Stimulated activated CD4-positive, alpha-beta T cell treated with anti-CD3 and anti-CD28 coated beads, Interleukin-2, amount 100 ng/mL, for 4 hours (primary cell): ENCODE results near the gene CHPF2.
A peak's percentile ranks its signal among the peaks of the same experiment; 100 is the strongest.

Experiments used
- DNase-seq: peaks from one replicate; pipeline ENCODE4 v3.0.0-alpha.2; 2020; ENCODE audit warnings: low read depth

CHPF2 gene

GRCh38 chr7:151232917-151233701 is 826 bp downstream of the CHPF2 start:
- DNase-seq, result peak; percentile 75

GRCh38 chr7:151233804-151234203 is 1.5 kb downstream of the CHPF2 start:
- DNase-seq, result no peak

GRCh38 chr7:151235091-151235787 is 3.0 kb downstream of the CHPF2 start:
- no peak for DNase-seq

- DNase-seq, result no peak
Observed at GRCh38 chr7:151236406-151236805, 4.1 kb downstream of the CHPF2 start.

GRCh38 chr7:151237244-151238189 is 5.2 kb downstream of the CHPF2 start:
- DNase-seq, result no peak

- no peak for DNase-seq
Observed at GRCh38 chr7:151238190-151238810, 6.0 kb downstream of the CHPF2 start.

- no peak for DNase-seq
Observed at GRCh38 chr7:151238924-151239836, 6.9 kb downstream of the CHPF2 start.

- DNase-seq, result no peak
Observed at GRCh38 chr7:151239837-151240459, 7.7 kb downstream of the CHPF2 start.

- DNase-seq, result no peak
Observed at GRCh38 chr7:151240536-151240935, 8.3 kb downstream of the CHPF2 start.

GRCh38 chr7:151240942-151241754 is 8.9 kb downstream of the CHPF2 start:
- no peak for DNase-seq

- DNase-seq, result no peak
Observed at GRCh38 chr7:151241755-151242096, 9.4 kb downstream of the CHPF2 start.

- no peak for DNase-seq
Observed at GRCh38 chr7:151242159-151243044, 10.1 kb downstream of the CHPF2 start.

GRCh38 chr7:151243045-151243349 is 10.7 kb downstream of the CHPF2 start:
- no peak for DNase-seq

- DNase-seq, result no peak
Observed at GRCh38 chr7:151243408-151244195, 11.3 kb downstream of the CHPF2 start.

GRCh38 chr7:151244196-151244840 is 12.0 kb downstream of the CHPF2 start:
- DNase-seq, result no peak

GRCh38 chr7:151244841-151245346 is 12.6 kb downstream of the CHPF2 start:
- no peak for DNase-seq
